ENCODE results near the gene TNF. TPM values are rescaled to one million over a fixed set of nuclear protein-coding genes. Genes with fewer than 3 reads are reported as not detected.
A peak's percentile ranks its signal among the peaks of the same experiment; 100 is the strongest.

TNF gene
- polyA plus RNA-seq, 3 donors: 7.1 to 13.7 (median 9.6) TPM

DNA sequence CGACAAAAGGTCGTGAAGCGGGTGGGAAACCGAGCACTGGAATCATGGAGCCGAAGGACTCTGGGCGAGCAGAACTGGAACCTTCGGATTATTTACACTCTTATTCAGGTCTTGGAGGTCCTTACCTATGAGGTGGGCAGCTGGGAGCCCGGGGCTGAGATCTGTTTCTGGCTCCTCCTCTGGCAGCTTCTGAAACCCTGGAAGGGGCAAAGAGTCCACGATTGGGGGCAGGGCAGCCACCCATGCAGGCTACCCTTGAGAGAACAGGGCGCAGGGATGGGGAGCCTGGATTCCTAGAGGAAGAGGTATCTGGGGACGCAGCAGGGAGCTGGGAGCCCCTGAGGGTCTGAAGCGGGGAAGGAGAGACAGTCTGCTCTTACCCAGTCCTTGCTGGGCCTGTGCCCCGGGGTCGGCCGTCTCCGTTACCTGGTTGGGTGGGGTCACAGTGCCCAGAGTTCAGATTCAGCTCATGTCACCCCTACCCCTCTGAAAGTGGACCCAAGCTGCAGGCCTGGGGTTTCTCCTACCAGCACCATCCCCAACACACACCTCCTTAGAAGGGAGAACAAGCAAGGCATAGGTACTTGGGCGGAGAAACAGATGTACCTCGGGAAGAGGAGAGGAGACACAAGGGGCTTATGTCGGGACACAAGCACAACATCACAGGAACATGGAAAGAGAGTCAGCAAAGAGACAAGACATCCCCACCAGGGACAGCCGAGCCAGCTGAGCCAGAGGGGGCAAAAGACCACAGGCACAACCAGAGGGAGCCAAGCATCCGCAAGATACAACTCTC, 6.3 kb downstream of the TNF start:
- H3K36me3 Mint-ChIP-seq: peaks cover 23 to 31% of the 10 kb centered on the region in 2 donors
- 10% methylated on average over 14 of the region's 21 CpGs for WGBS (ENCODE audit: insufficient coverage)
- H3K4me1 Mint-ChIP-seq: peaks cover 87% of the 10 kb centered on the region
- peak in 1 of 3 donors; percentile 11 for DNase-seq
- peak overlapping the region; percentile 86 to 96 (median 92) for H3K27ac Mint-ChIP-seq
- Histone ChIP-seq H4K20me1 (ENCODE audit: insufficient read depth, low read length) (peaks cover 28% of the 10 kb centered on the region), H3K4me1 (ENCODE audit: control insufficient read depth in 1 of 2, insufficient read depth in 2 of 2, low read length in 2 of 2) (peaks cover 82 to 94% of the 10 kb centered on the region in 2 donors), H3K36me3 (replicated peaks in 1 of 2; ENCODE audit: control insufficient read depth in 1 of 2, insufficient read depth in 2 of 2, low read length in 2 of 2) (peaks cover 18 to 24% of the 10 kb centered on the region in 2 donors), H3K4me3 (replicated peaks in 1 of 3; ENCODE audit: low read depth in 2 of 3, low read length in 3 of 3) (peak overlapping the region; percentile 83 to 94 (median 84)), H3K79me2 (ENCODE audit: insufficient read depth, low read length) (peaks cover 61% of the 10 kb centered on the region), H3K9ac (ENCODE audit: insufficient read depth, low read length, poor library complexity, severe bottlenecking) (peak overlapping the region; percentile 71), H2AFZ (ENCODE audit: insufficient read depth, low read depth, low read length, poor library complexity, severe bottlenecking) (peak overlapping the region; percentile 88), H3K27ac (ENCODE audit: low read depth in 1 of 2, low read length in 2 of 2) (peak overlapping the region; percentile 66 to 75), H3K27me3 (ENCODE audit: control insufficient read depth in 2 of 2, insufficient read depth in 2 of 2, low read length in 2 of 2) (no peaks in the 10 kb centered on the region), H3K9me3 (replicated peaks in 1 of 2; ENCODE audit: control insufficient read depth in 1 of 2, insufficient read depth in 1 of 2, low read length in 2 of 2) (no peaks in the 10 kb centered on the region), H3K4me2 (replicated peaks; ENCODE audit: extremely low read depth, low read length, poor library complexity, severe bottlenecking) (peak overlapping the region; percentile 98)
- TF ChIP-seq, protein P1, sequence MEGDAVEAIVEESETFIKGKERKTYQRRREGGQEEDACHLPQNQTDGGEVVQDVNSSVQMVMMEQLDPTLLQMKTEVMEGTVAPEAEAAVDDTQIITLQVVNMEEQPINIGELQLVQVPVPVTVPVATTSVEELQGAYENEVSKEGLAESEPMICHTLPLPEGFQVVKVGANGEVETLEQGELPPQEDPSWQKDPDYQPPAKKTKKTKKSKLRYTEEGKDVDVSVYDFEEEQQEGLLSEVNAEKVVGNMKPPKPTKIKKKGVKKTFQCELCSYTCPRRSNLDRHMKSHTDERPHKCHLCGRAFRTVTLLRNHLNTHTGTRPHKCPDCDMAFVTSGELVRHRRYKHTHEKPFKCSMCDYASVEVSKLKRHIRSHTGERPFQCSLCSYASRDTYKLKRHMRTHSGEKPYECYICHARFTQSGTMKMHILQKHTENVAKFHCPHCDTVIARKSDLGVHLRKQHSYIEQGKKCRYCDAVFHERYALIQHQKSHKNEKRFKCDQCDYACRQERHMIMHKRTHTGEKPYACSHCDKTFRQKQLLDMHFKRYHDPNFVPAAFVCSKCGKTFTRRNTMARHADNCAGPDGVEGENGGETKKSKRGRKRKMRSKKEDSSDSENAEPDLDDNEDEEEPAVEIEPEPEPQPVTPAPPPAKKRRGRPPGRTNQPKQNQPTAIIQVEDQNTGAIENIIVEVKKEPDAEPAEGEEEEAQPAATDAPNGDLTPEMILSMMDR (IDR thresholded peaks at IDR 0.05): no peak
- peaks cover 0 to 5% (median 0%) of the 10 kb centered on the region in 7 donors for H3K9me3 Mint-ChIP-seq
- H3K27me3 Mint-ChIP-seq (ENCODE audit: low read depth in 3 of 3): peaks cover 0 to 1% (median 1%) of the 10 kb centered on the region in 3 donors
- intact Hi-C loops (cut with micrococcal nuclease): loop anchor here in 1 of 2 donors (2.0 kb wide), 1 partner anchor 15 kb away; no protein-coding TSS in a partner anchor
- H3K4me3 Mint-ChIP-seq: peak overlapping the region; percentile 95 to 99

DNA sequence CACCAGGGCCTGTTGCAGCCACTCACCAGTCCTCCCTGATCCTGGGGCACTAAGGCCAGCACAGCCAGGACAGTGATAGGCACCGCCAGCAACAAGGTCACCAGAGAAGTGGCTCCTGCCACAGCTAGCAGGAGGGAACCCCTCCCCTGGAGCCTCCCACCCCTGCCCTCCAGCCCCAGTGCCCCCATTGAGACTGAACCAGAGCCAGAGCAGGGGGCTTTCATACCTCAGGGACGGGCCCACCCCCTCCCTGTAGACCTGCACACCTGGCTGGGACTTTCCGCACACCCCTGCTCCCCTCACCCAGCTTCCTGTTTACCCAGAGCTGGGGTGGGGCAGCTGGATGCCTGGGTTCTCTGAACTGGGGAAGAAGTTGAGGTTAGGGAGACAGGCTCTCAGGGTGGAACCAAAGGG, 6.9 kb downstream of the TNF start, which contains the start of gene LTB:
LTB (minus strand) TSS at position 195 of the 414 bp plus-strand sequence; CDS start at position 188, 7 bp downstream.
- peak in 1 of 3 donors; percentile 32 for DNase-seq
- TF ChIP-seq, protein P1 (IDR thresholded peaks at IDR 0.05): no peak
- peak within 1 kb of the TSS; percentile 88 for H2AFZ ChIP-seq (ENCODE audit: insufficient read depth, low read depth, low read length, poor library complexity, severe bottlenecking)
- Mint-ChIP-seq H3K4me3 (peak within 1 kb of the TSS; percentile 95 to 99), H3K36me3 (peaks cover 19 to 25% of the 10 kb centered on the region in 2 donors), H3K9me3 (peaks cover 0 to 5% (median 0%) of the 10 kb centered on the region in 7 donors), H3K27ac (peak within 1 kb of the TSS; percentile 86 to 96 (median 92)), H3K4me1 (peaks cover 87% of the 10 kb centered on the region), H3K27me3 (ENCODE audit: low read depth in 3 of 3) (peaks cover 0 to 4% (median 1%) of the 10 kb centered on the region in 3 donors)
- peak within 1 kb of the TSS; percentile 66 to 75 for H3K27ac ChIP-seq (ENCODE audit: low read depth in 1 of 2, low read length in 2 of 2)
- peak within 1 kb of the TSS; percentile 83 to 94 (median 84) for H3K4me3 ChIP-seq (replicated peaks in 1 of 3; ENCODE audit: low read depth in 2 of 3, low read length in 3 of 3)
- H3K36me3 ChIP-seq (replicated peaks in 1 of 2; ENCODE audit: control insufficient read depth in 1 of 2, insufficient read depth in 2 of 2, low read length in 2 of 2): peaks cover 13 to 18% of the 10 kb centered on the region in 2 donors
- intact Hi-C loops (cut with micrococcal nuclease): no loop called here
- peaks cover 61% of the 10 kb centered on the region for H3K79me2 ChIP-seq (ENCODE audit: insufficient read depth, low read length)
- peaks cover 22% of the 10 kb centered on the region for H4K20me1 ChIP-seq (ENCODE audit: insufficient read depth, low read length)
- peak within 1 kb of the TSS; percentile 71 for H3K9ac ChIP-seq (ENCODE audit: insufficient read depth, low read length, poor library complexity, severe bottlenecking)
- peak within 1 kb of the TSS; percentile 98 for H3K4me2 ChIP-seq (replicated peaks; ENCODE audit: extremely low read depth, low read length, poor library complexity, severe bottlenecking)
- H3K4me1 ChIP-seq (ENCODE audit: control insufficient read depth in 1 of 2, insufficient read depth in 2 of 2, low read length in 2 of 2): peaks cover 78 to 94% of the 10 kb centered on the region in 2 donors
- no peaks in the 10 kb centered on the region for H3K9me3 ChIP-seq (replicated peaks in 1 of 2; ENCODE audit: control insufficient read depth in 1 of 2, insufficient read depth in 1 of 2, low read length in 2 of 2)
- no peaks in the 10 kb centered on the region for H3K27me3 ChIP-seq (ENCODE audit: control insufficient read depth in 2 of 2, insufficient read depth in 2 of 2, low read length in 2 of 2)
- 22% methylated on average over 1 of the region's 3 CpGs for WGBS (ENCODE audit: insufficient coverage)
